GM19099 (cell line): ENCODE data around the gene OR5H6.

Source experiments
- POLR2A ChIP-seq: IDR thresholded peaks from 3 replicates; pipeline ENCODE4 v1.6.1; 2011; ENCODE audit warnings: low read depth; ENCODE audit not compliant: insufficient read length; ENCODE audit errors: extremely low read depth

OR5H6 gene

GRCh38 chr3:98263944-98264343 lies at the start of gene OR5H6:
Gene OR5H6 (plus strand): TSS chr3:98264244. CDS start chr3:98264333, 89 bp downstream.
- no peak for TF ChIP-seq POLR2A

DNA sequence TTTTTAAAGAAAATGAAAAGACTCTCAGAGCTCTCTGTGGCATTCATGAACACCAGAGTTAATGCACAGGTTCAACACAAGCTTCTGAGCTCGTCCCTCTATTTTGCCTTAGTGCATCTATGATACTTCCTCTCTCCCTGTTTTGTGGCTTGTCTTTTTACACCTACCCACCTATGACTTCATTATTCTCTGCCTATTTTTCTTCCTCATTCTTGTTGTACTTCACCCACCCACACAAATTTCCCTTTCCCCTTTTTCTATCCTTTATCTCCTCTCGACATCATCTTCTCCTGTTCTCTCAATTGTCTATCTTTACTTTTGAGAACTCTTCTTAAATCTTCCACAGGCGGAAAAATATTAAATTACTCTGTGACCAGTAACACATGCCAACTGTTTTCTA lies 49.0 kb upstream of the OR5H6 start:
- no peak for TF ChIP-seq POLR2A

- TF ChIP-seq POLR2A = no peak
These were observed 40.0 kb upstream of the OR5H6 start for GRCh38 chr3:98223907-98224672.

- TF ChIP-seq POLR2A = no peak
These were observed 31.6 kb upstream of the OR5H6 start for GRCh38 chr3:98232489-98232888.

DNA sequence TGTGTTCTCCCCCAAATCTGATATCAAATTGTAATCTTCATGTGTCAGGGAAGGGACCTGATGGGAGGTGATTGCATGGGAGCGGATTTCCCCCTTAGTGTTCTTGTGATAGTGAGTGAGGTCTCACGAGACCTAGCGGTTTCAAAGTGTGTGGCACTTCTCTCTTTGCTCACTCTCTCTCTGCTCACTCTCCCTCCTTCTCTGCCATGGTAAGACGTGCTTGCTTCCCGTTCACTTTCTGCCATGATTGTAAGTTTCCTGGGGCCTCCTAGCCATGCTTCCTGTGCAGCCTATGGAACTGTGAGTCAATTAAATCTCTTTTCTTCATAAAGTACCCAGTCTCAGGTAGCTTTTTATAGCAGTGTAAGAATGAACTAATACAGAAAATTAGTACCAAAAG lies 30.6 kb upstream of the OR5H6 start:
- peak; percentile 28 for TF ChIP-seq POLR2A

- no peak for TF ChIP-seq POLR2A
These were observed 23.9 kb upstream of the OR5H6 start for GRCh38 chr3:98240131-98240530.

- no peak for TF ChIP-seq POLR2A
These were observed 21.9 kb upstream of the OR5H6 start for GRCh38 chr3:98242155-98242554.

- TF ChIP-seq POLR2A = no peak
These were observed 20.2 kb upstream of the OR5H6 start for GRCh38 chr3:98243843-98244242.

GRCh38 chr3:98246142-98246541 lies 17.9 kb upstream of the OR5H6 start:
- TF ChIP-seq POLR2A = no peak

- no peak for TF ChIP-seq POLR2A
These were observed 4.3 kb upstream of the OR5H6 start for GRCh38 chr3:98259707-98260106.

- no peak for TF ChIP-seq POLR2A
These were observed 2.0 kb upstream of the OR5H6 start for GRCh38 chr3:98262046-98262445.

DNA sequence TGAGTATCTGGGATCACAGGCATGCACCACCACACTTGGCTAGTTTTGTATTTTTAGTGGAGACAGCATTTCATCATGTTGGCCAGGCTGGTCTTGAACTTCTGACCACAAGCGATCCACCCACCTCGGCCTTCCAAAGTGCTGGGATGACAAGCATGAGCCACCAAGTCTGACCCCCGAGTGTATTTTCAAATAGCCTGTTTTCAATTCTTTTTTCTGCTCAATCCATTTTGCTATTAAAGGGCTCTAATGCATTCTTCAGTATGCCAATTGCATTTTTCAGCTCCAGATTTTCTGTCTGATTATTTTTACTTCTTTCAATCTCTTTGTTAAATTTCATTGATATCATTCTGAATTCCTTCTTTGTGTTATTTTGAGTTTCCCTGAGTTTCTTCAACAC lies 5.8 kb downstream of the OR5H6 start:
- TF ChIP-seq POLR2A = no peak

- no peak for TF ChIP-seq POLR2A
These were observed 8.1 kb downstream of the OR5H6 start for GRCh38 chr3:98272126-98272525.

- TF ChIP-seq POLR2A = no peak
These were observed 10.9 kb downstream of the OR5H6 start for GRCh38 chr3:98274914-98275313.

DNA sequence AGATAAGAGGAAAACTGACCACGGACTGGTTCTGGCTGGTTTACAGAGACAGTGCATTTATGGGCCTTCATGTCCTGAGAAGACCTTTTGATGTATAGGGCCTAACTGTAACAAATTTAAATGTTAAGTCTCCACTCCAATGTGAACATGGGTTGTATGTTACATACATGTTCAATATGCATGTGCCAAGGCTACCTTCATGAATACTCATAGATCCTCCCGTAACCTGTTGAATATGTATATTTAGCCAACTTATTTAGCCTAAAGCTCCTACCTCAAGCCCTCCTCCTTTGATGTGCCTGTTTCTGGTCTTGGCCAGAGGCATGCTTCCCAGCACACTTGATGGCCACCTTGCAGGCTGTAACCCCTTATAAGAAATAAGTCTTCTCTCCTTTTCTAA lies 18.2 kb downstream of the OR5H6 start, which contains the start of gene OR5H2:
TSS of gene OR5H2 (plus strand) at position 301 of the 400 bp plus-strand sequence. CDS start 398 bp downstream, outside the sequence.
- no peak for TF ChIP-seq POLR2A

- no peak for TF ChIP-seq POLR2A
These were observed 26.9 kb downstream of the OR5H6 start for GRCh38 chr3:98290916-98291315.
